ENCODE data around the gene DUSP28.
"Not testable (repeated sequence)": the region's sequence is repeated elsewhere in the genome, so short reads cannot be mapped to it uniquely, and the experiment has no call there.

The DUSP28 gene

GRCh38 chr2:240560084-240560479 is at the start of gene DUSP28:
Gene DUSP28 (plus strand): TSS chr2:240560357. CDS start chr2:240560685, 328 bp downstream.
- no peak for DNase-seq (ENCODE audit: low read depth, low spot score)

- no peak for DNase-seq (ENCODE audit: low read depth, low spot score)
Observed at GRCh38 chr2:240510513-240511210, 49.5 kb upstream of the DUSP28 start.

- DNase-seq (ENCODE audit: low read depth, low spot score): no peak
Observed at GRCh38 chr2:240511351-240512108, 48.6 kb upstream of the DUSP28 start.

DNA sequence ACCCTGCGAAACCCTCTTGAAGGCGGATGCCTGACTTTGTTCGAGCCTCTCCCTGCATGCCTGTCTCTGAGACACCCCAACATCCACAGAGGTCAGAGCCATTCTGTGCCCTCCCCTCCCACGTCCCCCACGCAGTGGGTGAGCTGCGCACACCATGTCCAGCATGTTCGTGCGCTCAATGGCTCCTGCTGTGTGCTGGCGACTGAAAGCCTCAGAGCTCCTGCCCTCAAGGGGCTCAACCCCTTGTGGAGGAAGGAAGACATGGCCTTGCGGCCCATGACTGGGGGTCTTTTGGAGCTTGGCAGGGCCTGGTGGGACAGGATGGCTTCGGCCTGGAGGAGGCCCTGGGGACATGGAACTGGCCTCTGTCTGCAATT is 48.1 kb upstream of the DUSP28 start:
- DNase-seq (ENCODE audit: low read depth, low spot score): no peak

GRCh38 chr2:240512666-240513535 is 47.3 kb upstream of the DUSP28 start:
- no peak for DNase-seq (ENCODE audit: low read depth, low spot score)

DNA sequence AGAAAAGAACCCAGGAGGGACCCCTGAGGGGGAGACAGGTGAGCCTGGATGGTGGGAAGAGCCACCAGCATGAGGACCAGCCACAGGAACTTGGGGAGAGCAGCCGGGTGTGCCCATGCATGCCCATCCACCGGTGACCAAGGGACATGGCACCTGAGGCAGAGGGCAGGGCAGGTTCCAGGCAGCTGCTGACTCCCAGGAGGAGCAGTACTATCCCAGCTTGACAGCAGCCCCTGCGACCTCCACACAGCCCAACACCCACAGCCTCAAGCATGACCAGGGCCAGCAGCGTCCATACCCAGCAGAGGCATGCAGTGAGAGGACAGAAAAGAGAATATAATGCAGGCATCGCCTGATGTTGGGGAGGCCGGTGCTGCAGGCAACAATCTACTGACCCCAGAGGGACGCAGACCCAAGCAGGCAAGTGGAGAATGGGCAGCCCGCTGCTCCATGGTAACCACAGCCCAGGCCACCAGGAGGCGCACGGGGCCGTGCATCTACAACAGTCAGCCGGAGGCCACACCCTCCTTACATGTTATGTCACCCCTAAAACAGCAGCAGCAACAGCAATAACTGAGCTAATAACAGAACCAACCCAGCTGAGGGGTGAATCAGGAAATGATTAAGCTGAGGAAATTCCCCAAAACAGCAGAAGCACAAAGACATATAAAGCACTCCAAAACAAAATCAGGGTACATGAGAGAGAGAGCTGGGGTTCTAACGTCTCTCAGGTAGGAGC is 46.4 kb upstream of the DUSP28 start:
- DNase-seq (ENCODE audit: low read depth, low spot score): peak; percentile 33

- DNase-seq (ENCODE audit: low read depth, low spot score): no peak
Observed at GRCh38 chr2:240514631-240515030, 45.5 kb upstream of the DUSP28 start.

- DNase-seq (ENCODE audit: low read depth, low spot score): no peak
Observed at GRCh38 chr2:240517342-240517741, 42.8 kb upstream of the DUSP28 start.

DNA sequence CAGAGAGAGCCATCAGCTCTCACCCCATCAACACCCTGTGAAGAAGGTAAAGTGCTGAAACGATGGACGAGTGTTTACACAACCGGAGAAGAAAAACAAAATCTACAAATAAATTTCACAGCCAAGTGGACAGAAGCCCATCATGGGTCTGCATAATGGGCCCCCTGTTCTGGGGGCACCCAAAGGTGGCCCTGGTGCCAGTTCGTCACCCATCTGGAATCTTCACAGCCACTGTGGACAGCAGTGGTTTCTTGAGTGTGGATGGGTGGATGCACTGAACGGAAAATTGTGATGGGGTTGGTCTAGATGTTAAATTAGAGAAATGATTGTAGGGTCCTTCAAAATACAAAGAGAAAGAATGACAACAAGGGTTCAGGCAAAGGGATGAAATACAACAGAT is 41.2 kb upstream of the DUSP28 start:
- no peak for DNase-seq (ENCODE audit: low read depth, low spot score)

DNA sequence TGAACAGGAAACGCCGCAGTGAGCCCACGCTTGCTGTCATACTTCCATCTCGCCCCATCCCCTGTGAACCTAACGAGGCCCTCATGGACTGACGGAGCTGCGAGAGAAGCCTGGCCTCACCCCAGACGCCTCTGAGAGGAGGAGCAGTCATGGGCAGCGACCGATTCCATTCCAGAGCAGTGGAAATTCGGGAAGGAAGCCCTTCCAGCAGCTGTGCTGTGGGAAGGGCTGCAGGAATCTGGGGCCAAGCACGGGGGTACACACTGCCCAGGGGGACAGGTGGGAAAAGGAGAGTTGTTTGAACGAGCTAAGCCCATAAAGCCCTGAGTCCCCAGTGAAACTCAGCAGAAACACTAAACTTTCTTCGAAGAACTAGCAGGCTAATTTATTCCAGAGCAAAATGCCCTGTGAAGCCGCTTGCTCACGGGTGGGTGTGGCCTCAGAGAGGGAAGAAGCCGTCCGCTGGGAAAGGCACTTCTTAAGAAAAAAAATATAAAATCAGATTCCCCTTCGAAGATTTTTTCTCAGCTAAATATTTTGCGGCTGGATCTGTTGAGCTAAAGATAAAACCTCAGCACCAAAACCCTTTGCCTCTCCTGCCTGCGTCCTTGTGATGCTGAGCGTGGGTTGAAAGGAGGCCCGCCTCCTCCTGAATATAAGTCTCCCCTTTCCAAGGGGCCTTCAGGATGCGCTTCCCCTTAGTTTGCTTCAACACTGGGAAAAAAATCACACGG is 40.6 kb upstream of the DUSP28 start:
- DNase-seq (ENCODE audit: low read depth, low spot score): no peak

DNA sequence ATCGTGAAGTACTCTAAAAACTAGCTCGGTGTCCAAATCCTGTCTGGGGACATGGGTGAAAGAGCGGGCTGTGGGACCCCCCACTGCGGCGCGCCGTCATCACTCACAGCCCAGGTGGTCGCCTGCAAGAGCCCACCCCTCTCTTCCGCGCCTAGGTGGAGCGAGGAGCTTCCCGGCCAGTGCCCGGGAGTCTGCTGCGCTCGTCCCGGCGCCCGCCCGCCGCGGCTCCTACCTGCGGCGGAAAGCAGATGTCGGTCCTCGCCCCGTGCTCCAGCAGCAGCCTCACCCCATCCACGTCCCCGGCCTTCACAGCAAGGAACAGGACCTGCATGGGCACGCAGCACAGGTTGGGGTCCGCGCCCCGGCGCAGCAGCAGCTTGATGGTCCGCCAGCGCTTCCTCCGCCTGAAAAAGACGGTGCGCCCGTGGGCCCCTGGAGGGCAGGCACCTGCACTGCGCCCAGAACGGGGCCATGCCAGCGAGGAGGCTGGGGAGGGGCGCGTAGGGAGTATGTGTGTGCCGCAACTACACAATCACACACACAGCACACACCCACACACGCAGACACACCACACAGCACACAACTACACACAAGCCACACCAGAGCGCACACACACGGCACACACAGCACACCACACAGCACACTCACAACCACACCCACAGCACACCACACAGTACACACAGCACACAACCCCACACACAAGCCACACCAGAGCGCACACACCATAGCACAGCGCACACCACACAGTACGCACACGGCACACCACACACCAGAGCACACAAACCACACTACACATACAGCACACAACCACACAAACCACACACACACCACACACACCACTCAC is 39.8 kb upstream of the DUSP28 start:
- DNase-seq (ENCODE audit: low read depth, low spot score): no peak

- DNase-seq (ENCODE audit: low read depth, low spot score): no peak
Observed at GRCh38 chr2:240520974-240521350, 39.2 kb upstream of the DUSP28 start.

- DNase-seq (ENCODE audit: low read depth, low spot score): not testable (repeated sequence)
Observed at GRCh38 chr2:240521885-240522284, 38.3 kb upstream of the DUSP28 start.

GRCh38 chr2:240522406-240522805 is 37.8 kb upstream of the DUSP28 start:
- DNase-seq (ENCODE audit: low read depth, low spot score): no peak

DNA sequence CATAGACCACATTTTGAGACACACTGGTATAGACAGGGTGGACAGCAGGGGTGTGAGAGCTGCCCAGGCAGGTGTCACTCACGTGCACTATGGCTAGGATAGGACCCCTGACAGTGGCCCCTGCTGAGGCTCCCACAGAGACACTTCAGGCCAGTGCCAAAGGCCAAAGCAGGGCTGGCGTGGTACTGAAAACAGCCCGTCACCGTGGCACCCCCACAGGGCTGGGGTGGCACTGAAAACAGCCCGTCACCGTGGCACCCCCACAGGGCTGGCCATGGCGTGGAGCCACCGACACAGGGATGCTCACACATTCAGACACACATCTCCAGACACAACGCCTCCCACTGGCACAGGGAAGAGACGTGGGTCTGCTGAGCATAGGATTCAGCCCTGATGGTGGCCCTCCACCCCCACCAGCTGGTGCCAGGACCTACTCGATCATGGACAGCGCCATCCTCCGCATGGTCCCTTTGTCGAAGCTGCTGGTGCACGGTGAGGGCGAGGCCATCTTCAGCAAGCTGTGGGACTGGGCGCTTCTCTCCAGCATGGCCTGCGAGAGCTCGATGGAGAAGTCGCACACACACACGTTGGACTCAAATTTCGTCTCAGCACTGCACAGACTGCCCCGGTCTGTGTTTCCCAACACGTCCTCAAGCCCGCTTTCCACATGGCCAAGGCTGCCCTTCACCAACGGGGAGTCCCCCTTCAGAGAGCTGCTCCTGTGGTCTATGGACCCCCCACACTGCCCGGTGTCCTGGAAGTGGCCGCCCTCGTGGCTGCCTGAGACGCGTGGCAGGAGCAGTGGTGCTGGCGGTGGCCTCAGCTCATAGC is 36.5 kb upstream of the DUSP28 start:
- no peak for DNase-seq (ENCODE audit: low read depth, low spot score)

GRCh38 chr2:240524963-240525718 is 35.0 kb upstream of the DUSP28 start:
- no peak for DNase-seq (ENCODE audit: low read depth, low spot score)

GRCh38 chr2:240525802-240526201 is 34.4 kb upstream of the DUSP28 start:
- DNase-seq (ENCODE audit: low read depth, low spot score): no peak

DNA sequence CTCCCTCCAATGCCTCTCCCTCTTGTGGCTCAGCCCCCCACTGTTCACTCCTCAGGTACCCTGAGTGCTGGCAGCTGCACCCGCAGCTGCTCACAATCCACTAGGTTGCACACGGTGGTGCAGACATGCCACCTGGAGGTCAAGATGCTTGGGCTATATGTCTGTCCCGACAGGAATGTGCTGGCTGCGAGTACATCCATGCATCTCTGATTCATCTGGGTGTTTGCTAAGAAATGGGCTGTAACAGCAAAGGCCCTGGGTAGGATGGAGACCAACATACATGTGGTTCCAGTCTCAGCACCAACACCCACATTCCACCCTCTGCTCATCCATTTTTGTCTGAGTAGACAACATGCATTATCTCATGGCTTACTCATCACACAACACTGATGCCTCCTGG is 33.6 kb upstream of the DUSP28 start:
- no peak for DNase-seq (ENCODE audit: low read depth, low spot score)
